IPS DF 4.7 (cell line): ENCODE measurements around the gene FKBP6.
A peak's percentile ranks its signal among the peaks of the same experiment; 100 is the strongest.
"Not testable (repeated sequence)": the region's sequence is repeated elsewhere in the genome, so short reads cannot be mapped to it uniquely, and the experiment has no call there.

Experiments
- DNase-seq: peaks from one replicate; pipeline ENCODE4 v3.0.0-alpha.2; 2013; ENCODE audit warnings: low spot score; ENCODE audit errors: extremely low read depth

Gene FKBP6

GRCh38 chr7:73394422-73394821 lies 66.5 kb downstream of the FKBP6 start:
- DNase-seq = no peak

DNA sequence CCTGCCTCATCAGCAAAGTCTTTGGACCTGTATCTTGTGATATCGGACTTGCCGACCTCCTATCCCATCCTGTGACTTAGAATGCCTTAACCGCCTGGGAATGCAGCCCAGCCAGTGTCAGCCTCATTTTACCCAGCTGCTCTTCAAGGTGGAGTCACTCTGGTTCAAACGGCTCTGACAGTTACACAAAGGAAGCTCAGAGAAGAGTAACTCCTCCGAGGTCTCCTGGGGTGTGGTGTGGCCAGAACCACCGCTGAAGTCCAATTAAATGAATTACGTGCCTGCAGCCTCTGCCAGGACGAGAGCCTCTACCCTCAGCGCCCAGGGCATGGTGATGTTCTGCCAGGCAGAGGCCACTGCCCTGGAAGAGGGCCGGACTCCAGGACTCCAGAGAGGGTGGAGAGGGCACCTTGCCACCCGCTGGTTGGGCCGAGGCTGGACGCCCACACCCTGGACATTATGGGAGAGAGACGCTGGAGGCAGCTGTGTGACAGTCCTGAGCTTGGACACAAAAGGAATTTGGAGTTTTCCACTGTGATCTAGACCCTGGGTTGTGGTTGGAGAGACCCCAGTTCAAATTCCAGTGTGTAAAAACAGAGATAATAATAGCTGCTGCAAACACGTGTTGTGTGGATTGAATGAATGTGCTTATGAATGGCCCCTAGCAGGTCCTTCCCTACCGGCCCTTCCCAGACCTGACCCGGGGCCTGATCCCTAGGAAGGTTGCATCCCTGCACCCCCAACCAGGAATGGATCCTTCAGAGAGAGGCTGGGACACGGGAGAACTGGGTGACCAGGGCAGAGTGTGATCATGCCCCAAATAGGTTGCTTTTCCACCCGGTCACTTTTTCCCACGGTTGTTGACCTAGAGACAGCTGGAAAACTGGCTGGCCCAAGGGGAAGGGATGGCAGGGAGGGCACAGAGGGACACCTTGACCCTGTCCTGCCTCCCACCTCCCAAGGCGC lies 67.9 kb downstream of the FKBP6 start:
- no peak for DNase-seq

GRCh38 chr7:73397521-73398281 lies 69.7 kb downstream of the FKBP6 start:
- peak; percentile 36 for DNase-seq

GRCh38 chr7:73399185-73400050 lies 71.5 kb downstream of the FKBP6 start:
- not testable (repeated sequence) for DNase-seq

DNA sequence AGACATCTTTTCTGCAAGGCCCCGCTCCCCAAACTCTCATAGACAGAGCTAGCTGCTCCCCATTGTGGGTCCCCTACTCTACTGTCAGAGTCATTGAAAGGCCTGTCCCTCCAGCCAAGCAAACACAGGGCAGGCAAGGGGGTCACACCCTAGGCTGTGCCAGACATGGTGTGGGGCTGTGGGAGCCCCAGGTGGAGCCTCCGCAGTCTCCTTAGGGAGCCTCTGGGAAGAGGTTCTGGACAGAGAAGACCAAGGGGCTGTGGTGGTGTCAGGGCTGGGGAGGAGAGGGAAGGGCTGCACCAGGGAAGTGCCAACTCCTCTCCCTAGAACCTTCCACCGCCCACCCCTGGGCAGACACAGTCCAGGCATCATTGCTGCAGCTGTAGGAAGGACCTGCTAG lies 76.9 kb downstream of the FKBP6 start:
- DNase-seq = not testable (repeated sequence)
